GM19467 (cell line): ENCODE results near the gene NCR2.

Source experiments
- ATAC-seq: cut with Tn5 transposase; IDR thresholded peaks from one replicate; pipeline ENCODE4 v1.9.1; 2021; ENCODE audit warnings: mild to moderate bottlenecking, moderate library complexity; ENCODE audit not compliant: unreplicated experiment

The NCR2 gene

DNA sequence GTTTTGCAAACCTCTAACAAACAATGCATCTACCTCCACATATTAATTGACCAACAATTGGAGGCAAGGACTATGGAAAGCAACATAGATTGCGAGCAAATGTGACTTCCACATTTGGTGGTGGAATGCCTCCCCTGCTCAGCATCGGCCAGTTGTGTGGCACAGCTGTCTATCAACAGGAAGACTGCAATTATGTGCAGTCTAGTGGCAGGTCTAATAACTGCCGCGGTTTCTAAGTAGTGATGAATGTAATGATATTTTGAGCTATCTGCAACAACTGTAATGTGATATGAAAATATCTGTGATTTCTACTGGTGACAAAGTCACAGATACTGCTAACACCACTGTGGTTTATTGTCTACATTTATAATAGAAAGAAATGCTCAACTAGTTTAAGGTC is 56.8 kb downstream of the NCR2 start:
- ATAC-seq = no peak

GRCh38 chr6:41396335-41396734 is 60.9 kb downstream of the NCR2 start:
- no peak for ATAC-seq

- no peak for ATAC-seq
These were observed 64.0 kb downstream of the NCR2 start for GRCh38 chr6:41399424-41399823.
